HepG2 (cell line): ENCODE results near the gene CNOT10. TPM values are rescaled to one million over a fixed set of nuclear protein-coding genes. Genes with fewer than 3 reads are reported as not detected.

Experiments
- ELF1 ChIP-seq: sonication (generic); formaldehyde crosslinking; IDR thresholded peaks from 2 replicates; pipeline ENCODE4 v1.4.0; 2020; ENCODE audit warnings: missing genetic modification reagents
- FOSL2 ChIP-seq: sonication (generic); formaldehyde crosslinking; IDR thresholded peaks from 2 replicates; pipeline ENCODE4 v1.4.0; 2020; ENCODE audit warnings: missing genetic modification reagents
- NFE2L2 ChIP-seq: fragments of 150-350 bp; IDR thresholded peaks from 2 replicates; pipeline ENCODE4 v1.6.1; 2014; ENCODE audit warnings: low read length
- SKI ChIP-seq: fragments of 450-650 bp; IDR thresholded peaks from one replicate; pipeline ENCODE4 v1.6.1; 2018; ENCODE audit warnings: mild to moderate bottlenecking; ENCODE audit not compliant: partially characterized antibody
- SOX5 ChIP-seq: IDR thresholded peaks from 2 replicates; pipeline ENCODE4 v1.6.1; 2016; ENCODE audit warnings: borderline replicate concordance
- U2AF1 ChIP-seq: fragments of 200-400 bp; formaldehyde crosslinking; optimal IDR thresholded peaks from 2 replicates; pipeline ENCODE3; 2017; ENCODE audit warnings: mild to moderate bottlenecking, low read depth, low read length
- ZNF616 ChIP-seq: sonication (generic); formaldehyde crosslinking; IDR thresholded peaks from 2 replicates; pipeline ENCODE4 v1.5.0; 2020; ENCODE audit warnings: low read depth, mild to moderate bottlenecking, missing genetic modification reagents
- ZNF788 ChIP-seq: sonication (generic); formaldehyde crosslinking; IDR thresholded peaks from 2 replicates; pipeline ENCODE4 v1.5.0; 2020; ENCODE audit warnings: mild to moderate bottlenecking, missing genetic modification reagents, borderline replicate concordance
- ZNF883 ChIP-seq: sonication (generic); formaldehyde crosslinking; IDR thresholded peaks from 2 replicates; pipeline ENCODE4 v1.5.1; 2020; ENCODE audit warnings: mild to moderate bottlenecking, missing genetic modification reagents; ENCODE audit errors: not compliant biosample characterization
- polyA plus RNA-seq, 8 experiments: library from polyadenylated mRNA; depleted of rRNA in 3 of 8; stranded (reverse) in 7 of 8; unstranded in 1 of 8; fragments of >200 nt; fragmentation: Illumina TruSeq in 4 of 8; extraction: Trizol in 4 of 8; gene quantifications; 2 replicates each; pipeline versions ENCODE4 v1.2.1 to v1.2.3, GENCODE V29; 2011 to 2016; ENCODE audit warnings: low read depth in 4 of 8, missing spikeins in 1 of 8, mixed read lengths in 1 of 8; ENCODE audit not compliant: insufficient read depth in 1 of 8
- total RNA-seq, 5 experiments: library from RNA; depleted of rRNA; stranded (reverse); fragments of >200 nt; fragmentation: Illumina TruSeq; extraction: Trizol; gene quantifications; 2 replicates each; pipeline ENCODE4 v1.2.3, GENCODE V29; 2016; ENCODE audit warnings: low read depth in 1 of 5
- TF ChIP-seq, protein P1 (sequence below): sonication (generic); formaldehyde crosslinking; IDR thresholded peaks from 2 replicates; pipeline ENCODE4 v1.4.0; 2020; ENCODE audit warnings: mild to moderate bottlenecking, missing genetic modification reagents
- TF ChIP-seq, protein P2 (sequence below), 2 experiments: IDR thresholded peaks; 2 replicates each; pipeline ENCODE4 v1.6.1; 2011 to 2012; ENCODE audit warnings: low read length in 2 of 2, borderline replicate concordance in 1 of 2, low read depth in 1 of 2, mild to moderate bottlenecking in 1 of 2, moderate library complexity in 1 of 2
- TF ChIP-seq, protein P3 (sequence below): sonication (generic); formaldehyde crosslinking; IDR thresholded peaks from 2 replicates; pipeline ENCODE4 v1.4.0; 2020; ENCODE audit warnings: missing genetic modification reagents
- TF ChIP-seq, protein P4 (sequence below): sonication (generic); formaldehyde crosslinking; IDR thresholded peaks from 2 replicates; pipeline ENCODE4 v1.4.0; 2020; ENCODE audit warnings: missing genetic modification reagents, borderline replicate concordance
- TF ChIP-seq, protein P5 (sequence below): sonication (generic); formaldehyde crosslinking; IDR thresholded peaks from 2 replicates; pipeline ENCODE4 v1.4.0; 2020; ENCODE audit warnings: missing genetic modification reagents, borderline replicate concordance

CNOT10 gene
- total and polyA plus RNA-seq, 2 of the 13 experiments (the other 11 are each of a cell fraction or from before 2014, with no cell fraction given) = 21.2 to 34.1 TPM

DNA sequence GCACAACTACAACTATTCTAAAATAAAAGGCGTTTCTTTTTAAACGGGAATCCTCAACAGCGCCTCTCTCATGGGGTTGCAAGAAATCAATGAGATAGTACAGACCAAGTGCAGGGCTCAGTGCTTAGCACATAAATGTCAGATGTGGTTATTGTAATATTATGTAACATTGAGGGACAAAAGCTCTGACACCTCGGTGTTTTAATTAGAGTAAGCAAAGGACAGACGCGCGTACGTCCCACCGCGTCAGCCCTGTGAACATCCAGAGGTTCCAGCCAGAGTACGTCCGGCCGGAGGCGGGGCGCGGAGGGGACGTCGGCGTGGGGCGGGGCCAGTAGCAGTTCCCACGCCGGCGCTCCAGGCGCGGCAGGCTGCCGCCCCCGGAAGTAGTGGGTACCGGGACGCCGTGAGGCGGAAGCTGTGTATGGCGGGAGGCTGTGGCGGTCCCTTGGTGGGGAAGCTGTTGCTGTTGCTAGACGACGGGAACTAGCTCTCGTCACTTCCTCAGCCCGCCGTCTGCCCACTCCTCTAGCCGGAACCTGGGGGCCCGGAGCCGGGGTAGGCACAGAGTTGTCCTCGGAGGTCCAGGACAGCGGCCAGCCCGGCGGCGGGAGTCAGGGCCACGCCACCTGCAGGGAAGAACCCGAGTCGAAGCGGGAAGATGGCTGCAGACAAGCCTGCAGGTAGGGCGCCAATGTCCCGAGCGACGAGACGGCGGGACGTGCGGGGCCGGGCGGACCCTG is at the start of gene CNOT10 (continued):
- TF ChIP-seq SOX5 (CRISPR knock-in tag) = no peak; the same call in 1 of the 2 replicates
- TF ChIP-seq ZNF883 (CRISPR knock-in tag) = peak; percentile 91
- TF ChIP-seq U2AF1 = no peak
- TF ChIP-seq, protein P1, sequence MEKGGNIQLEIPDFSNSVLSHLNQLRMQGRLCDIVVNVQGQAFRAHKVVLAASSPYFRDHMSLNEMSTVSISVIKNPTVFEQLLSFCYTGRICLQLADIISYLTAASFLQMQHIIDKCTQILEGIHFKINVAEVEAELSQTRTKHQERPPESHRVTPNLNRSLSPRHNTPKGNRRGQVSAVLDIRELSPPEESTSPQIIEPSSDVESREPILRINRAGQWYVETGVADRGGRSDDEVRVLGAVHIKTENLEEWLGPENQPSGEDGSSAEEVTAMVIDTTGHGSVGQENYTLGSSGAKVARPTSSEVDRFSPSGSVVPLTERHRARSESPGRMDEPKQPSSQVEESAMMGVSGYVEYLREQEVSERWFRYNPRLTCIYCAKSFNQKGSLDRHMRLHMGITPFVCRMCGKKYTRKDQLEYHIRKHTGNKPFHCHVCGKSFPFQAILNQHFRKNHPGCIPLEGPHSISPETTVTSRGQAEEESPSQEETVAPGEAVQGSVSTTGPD (CRISPR knock-in tag) = peak; percentile 76; the same call in 1 of the 2 replicates
- TF ChIP-seq ZNF788 (CRISPR knock-in tag) = peak; percentile 78; the same call in 1 of the 2 replicates
- TF ChIP-seq, protein P2, sequence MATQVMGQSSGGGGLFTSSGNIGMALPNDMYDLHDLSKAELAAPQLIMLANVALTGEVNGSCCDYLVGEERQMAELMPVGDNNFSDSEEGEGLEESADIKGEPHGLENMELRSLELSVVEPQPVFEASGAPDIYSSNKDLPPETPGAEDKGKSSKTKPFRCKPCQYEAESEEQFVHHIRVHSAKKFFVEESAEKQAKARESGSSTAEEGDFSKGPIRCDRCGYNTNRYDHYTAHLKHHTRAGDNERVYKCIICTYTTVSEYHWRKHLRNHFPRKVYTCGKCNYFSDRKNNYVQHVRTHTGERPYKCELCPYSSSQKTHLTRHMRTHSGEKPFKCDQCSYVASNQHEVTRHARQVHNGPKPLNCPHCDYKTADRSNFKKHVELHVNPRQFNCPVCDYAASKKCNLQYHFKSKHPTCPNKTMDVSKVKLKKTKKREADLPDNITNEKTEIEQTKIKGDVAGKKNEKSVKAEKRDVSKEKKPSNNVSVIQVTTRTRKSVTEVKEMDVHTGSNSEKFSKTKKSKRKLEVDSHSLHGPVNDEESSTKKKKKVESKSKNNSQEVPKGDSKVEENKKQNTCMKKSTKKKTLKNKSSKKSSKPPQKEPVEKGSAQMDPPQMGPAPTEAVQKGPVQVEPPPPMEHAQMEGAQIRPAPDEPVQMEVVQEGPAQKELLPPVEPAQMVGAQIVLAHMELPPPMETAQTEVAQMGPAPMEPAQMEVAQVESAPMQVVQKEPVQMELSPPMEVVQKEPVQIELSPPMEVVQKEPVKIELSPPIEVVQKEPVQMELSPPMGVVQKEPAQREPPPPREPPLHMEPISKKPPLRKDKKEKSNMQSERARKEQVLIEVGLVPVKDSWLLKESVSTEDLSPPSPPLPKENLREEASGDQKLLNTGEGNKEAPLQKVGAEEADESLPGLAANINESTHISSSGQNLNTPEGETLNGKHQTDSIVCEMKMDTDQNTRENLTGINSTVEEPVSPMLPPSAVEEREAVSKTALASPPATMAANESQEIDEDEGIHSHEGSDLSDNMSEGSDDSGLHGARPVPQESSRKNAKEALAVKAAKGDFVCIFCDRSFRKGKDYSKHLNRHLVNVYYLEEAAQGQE (IDR thresholded peaks at IDR 0.05; ENCODE audit: borderline replicate concordance in 1 of 2, low read depth in 1 of 2, low read length in 2 of 2) = peak in 1 of 2 experiments; percentile 55; a peak in 1 of 4 replicates
- peak; percentile 90 for TF ChIP-seq ELF1 (CRISPR knock-in tag)
- TF ChIP-seq FOSL2 (CRISPR knock-in tag) = no peak
- TF ChIP-seq, protein P3, sequence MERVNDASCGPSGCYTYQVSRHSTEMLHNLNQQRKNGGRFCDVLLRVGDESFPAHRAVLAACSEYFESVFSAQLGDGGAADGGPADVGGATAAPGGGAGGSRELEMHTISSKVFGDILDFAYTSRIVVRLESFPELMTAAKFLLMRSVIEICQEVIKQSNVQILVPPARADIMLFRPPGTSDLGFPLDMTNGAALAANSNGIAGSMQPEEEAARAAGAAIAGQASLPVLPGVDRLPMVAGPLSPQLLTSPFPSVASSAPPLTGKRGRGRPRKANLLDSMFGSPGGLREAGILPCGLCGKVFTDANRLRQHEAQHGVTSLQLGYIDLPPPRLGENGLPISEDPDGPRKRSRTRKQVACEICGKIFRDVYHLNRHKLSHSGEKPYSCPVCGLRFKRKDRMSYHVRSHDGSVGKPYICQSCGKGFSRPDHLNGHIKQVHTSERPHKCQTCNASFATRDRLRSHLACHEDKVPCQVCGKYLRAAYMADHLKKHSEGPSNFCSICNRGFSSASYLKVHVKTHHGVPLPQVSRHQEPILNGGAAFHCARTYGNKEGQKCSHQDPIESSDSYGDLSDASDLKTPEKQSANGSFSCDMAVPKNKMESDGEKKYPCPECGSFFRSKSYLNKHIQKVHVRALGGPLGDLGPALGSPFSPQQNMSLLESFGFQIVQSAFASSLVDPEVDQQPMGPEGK (CRISPR knock-in tag) = 0 out of 2 replicates have a peak, but pooled peaks have one; percentile 32
- no peak for TF ChIP-seq ZNF616 (CRISPR knock-in tag)
- TF ChIP-seq SKI = peak; percentile 65
- TF ChIP-seq, protein P4, sequence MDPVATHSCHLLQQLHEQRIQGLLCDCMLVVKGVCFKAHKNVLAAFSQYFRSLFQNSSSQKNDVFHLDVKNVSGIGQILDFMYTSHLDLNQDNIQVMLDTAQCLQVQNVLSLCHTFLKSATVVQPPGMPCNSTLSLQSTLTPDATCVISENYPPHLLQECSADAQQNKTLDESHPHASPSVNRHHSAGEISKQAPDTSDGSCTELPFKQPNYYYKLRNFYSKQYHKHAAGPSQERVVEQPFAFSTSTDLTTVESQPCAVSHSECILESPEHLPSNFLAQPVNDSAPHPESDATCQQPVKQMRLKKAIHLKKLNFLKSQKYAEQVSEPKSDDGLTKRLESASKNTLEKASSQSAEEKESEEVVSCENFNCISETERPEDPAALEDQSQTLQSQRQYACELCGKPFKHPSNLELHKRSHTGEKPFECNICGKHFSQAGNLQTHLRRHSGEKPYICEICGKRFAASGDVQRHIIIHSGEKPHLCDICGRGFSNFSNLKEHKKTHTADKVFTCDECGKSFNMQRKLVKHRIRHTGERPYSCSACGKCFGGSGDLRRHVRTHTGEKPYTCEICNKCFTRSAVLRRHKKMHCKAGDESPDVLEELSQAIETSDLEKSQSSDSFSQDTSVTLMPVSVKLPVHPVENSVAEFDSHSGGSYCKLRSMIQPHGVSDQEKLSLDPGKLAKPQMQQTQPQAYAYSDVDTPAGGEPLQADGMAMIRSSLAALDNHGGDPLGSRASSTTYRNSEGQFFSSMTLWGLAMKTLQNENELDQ = no peak
- TF ChIP-seq, protein P5, sequence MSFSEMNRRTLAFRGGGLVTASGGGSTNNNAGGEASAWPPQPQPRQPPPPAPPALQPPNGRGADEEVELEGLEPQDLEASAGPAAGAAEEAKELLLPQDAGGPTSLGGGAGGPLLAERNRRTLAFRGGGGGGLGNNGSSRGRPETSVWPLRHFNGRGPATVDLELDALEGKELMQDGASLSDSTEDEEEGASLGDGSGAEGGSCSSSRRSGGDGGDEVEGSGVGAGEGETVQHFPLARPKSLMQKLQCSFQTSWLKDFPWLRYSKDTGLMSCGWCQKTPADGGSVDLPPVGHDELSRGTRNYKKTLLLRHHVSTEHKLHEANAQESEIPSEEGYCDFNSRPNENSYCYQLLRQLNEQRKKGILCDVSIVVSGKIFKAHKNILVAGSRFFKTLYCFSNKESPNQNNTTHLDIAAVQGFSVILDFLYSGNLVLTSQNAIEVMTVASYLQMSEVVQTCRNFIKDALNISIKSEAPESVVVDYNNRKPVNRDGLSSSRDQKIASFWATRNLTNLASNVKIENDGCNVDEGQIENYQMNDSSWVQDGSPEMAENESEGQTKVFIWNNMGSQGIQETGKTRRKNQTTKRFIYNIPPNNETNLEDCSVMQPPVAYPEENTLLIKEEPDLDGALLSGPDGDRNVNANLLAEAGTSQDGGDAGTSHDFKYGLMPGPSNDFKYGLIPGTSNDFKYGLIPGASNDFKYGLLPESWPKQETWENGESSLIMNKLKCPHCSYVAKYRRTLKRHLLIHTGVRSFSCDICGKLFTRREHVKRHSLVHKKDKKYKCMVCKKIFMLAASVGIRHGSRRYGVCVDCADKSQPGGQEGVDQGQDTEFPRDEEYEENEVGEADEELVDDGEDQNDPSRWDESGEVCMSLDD (CRISPR knock-in tag) = 0 out of 2 replicates have a peak, but pooled peaks have one; percentile 13
- TF ChIP-seq NFE2L2 = no peak
